HL-60/S4 treated with retinoic acid at 250 ng/mL for 4 days and 3 days (cell line): Measurements from ENCODE around the gene SPANXB1.
"Not testable (repeated sequence)": the region's sequence is repeated elsewhere in the genome, so short reads cannot be mapped to it uniquely, and the experiment has no call there.

Source experiments
- in situ Hi-C: fragments of 300-500 bp; cut with MboI; formaldehyde crosslinking; loops from 2 replicates; pipeline ENCODE4 v1.7.0; 2022; ENCODE audit warnings: low sequenced_read_pairs

The SPANXB1 gene

GRCh38 chrX:141002568-141002967 is at the start of gene SPANXB1:
SPANXB1 (plus strand) TSS chrX:141002594; CDS start chrX:141002694, 100 bp downstream.
- in situ Hi-C loops, result not testable (repeated sequence)

- in situ Hi-C loops, result no loop called here
These were observed 35.4 kb upstream of the SPANXB1 start for GRCh38 chrX:140967036-140967435.

GRCh38 chrX:140971099-140971795 is 31.1 kb upstream of the SPANXB1 start:
- in situ Hi-C loops, result no loop called here

- in situ Hi-C loops, result no loop called here
These were observed 26.9 kb upstream of the SPANXB1 start for GRCh38 chrX:140975472-140975871.

GRCh38 chrX:140980271-140980670 is 22.1 kb upstream of the SPANXB1 start:
- in situ Hi-C loops, result no loop called here

- in situ Hi-C loops, result no loop called here
These were observed 18.7 kb upstream of the SPANXB1 start for GRCh38 chrX:140983730-140984129.

- in situ Hi-C loops, result not testable (repeated sequence)
These were observed 2.8 kb downstream of the SPANXB1 start for GRCh38 chrX:141005243-141005642.

- in situ Hi-C loops, result not testable (repeated sequence)
These were observed 41.9 kb downstream of the SPANXB1 start for GRCh38 chrX:141044246-141044645.

GRCh38 chrX:141049878-141050277 is 47.5 kb downstream of the SPANXB1 start:
- in situ Hi-C loops, result not testable (repeated sequence)

GRCh38 chrX:141052098-141052497 is 49.7 kb downstream of the SPANXB1 start:
- in situ Hi-C loops, result not testable (repeated sequence)
